SIG-M5 treated with dmso at 0.1 percent for 504 hours (cell line): ENCODE data around the gene CDC73.

Source experiments
- DNase-seq: peaks from one replicate; lab custom pipeline; 2025; ENCODE audit not compliant: unreplicated experiment; lab: John Stamatoyannopoulos, UW

Gene CDC73

DNA sequence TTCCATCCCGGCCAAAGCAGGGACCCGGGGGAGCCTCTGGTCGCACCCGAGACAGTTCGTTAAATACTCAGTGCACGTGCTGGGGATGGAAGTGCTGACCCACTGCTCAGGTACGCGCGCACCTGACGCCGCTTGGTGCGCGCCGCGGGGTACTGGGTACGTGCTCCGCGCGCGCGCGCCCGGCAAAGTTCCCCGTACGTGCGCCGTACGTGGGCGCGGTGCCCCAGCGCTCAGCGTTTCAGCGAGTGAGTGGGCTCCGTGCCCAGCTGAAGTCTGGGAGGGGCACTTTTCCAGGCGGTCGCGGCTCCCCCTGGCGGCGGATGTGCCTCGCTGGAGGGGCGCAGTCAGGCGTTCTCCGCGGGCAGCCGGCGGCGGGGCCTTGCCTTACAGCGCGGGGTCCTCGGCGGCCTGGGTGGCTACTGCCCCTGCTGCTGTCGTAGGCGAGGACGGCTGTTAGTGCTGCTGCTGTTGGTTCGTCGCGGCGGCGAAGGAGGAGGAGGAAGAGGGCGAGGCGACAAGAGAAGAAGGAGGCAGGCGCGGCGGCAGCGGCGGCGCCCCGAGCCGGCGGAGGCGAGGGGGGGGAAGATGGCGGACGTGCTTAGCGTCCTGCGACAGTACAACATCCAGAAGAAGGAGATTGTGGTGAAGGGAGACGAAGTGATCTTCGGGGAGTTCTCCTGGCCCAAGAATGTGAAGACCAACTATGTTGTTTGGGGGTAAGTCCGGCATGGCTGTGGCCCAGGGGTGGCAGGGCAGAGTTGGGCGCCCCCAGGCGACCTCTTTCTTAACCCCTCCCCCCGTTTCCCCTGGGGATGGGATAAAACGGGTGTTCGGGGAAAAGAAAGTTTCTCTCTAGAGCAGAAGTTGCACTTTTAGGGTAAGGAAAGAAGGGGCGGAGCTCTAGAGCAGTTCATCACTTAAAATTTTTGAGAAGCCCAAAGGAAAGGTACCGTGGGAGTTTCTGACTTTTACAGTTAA lies at the start of gene CDC73:
CDC73 (plus strand) TSS at position 416 of the 978 bp plus-strand sequence; CDS start at position 586, 170 bp downstream.
- DNase-seq: peak; percentile 99

- no peak for DNase-seq
Observed at GRCh38 chr1:193077991-193078390, 43.8 kb upstream of the CDC73 start.

DNA sequence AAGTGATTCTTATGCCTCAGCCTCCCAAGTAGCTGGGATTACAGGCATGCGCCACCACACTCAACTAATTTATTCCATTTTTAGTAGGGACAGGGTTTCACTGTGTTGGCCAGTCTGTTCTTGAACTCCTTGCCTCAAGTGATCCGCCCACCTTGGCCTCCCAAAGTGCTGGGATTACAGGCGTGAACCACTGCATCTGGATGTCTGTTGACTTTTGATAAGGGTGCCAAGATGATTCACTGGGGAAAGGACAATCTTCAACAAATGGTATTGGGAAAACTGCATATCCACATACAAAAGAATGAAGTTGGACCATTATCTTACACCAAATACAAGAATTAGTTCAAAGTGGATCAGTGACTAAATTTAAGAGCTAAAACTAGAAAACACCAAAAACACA lies 42.6 kb upstream of the CDC73 start:
- DNase-seq: no peak

DNA sequence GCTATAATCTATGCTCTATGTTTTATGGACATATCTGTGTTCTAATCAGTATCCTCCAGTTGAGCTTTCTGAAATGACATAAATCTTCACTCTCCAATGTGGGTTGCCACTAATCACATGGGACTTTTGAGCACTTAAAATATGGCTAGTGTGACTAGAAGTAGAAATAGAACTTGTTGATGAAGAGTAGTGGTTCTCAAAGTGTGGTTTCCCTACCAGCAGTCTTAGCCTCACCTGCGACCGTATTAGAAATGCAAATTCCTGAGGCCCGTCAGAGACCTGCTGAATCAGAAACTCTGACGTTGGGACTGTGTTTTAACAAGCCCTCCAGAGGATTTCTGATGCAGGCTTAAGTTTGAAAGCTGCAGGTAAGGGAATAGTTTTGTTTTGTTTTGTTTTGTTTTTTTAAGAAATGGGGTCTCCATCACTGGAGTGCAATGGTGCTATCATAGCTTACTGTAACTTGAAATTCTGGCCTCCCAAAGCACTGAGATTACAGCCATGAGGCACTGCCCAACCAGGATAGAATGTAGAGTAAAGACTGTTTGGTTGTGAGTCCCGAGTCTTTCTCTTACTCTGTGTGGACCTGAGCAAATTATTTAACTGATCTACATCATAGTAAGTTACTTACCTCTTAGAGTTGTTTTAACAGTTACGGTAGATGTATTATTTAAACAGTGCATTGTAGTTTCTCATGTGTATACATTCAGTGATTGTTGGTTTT lies 38.3 kb upstream of the CDC73 start:
- DNase-seq: no peak

DNA sequence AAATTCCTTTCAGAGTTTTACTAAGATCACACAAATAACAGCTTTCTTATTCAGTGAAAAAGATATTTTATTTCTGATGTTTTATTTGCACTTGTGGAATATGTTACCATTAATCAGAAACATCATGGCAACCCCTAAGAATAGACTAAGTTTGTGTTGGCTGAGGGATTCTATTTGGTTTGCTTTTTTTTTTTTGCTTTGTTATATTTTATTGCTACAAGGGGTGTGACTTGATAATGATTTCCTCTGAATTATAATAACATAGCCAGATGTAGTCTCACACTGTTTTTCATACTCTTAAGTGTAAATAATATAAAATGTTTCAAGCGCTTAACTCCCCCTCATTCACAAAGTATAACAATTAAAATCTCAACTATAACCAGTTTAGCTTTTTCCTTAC lies 36.6 kb upstream of the CDC73 start:
- DNase-seq: no peak

DNA sequence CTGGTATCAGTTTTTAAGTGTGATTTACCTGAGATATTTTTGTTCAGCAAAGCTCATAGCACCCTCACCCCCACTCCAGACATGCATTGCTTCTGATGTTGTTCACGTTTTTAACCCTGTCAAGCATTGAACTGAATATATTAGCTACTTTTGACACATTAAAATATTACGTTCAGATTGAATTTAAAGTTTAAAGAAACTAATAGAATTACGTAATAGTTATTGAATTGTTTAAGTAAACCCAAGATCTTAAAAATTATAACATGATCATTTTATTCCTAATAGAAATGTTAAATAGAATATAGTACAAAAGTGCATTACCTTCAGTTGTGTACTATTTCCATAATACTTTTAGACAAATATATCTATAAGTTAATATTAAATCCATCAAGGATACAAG lies 35.5 kb upstream of the CDC73 start:
- DNase-seq: no peak

GRCh38 chr1:193087893-193088292 lies 33.9 kb upstream of the CDC73 start:
- DNase-seq: no peak

DNA sequence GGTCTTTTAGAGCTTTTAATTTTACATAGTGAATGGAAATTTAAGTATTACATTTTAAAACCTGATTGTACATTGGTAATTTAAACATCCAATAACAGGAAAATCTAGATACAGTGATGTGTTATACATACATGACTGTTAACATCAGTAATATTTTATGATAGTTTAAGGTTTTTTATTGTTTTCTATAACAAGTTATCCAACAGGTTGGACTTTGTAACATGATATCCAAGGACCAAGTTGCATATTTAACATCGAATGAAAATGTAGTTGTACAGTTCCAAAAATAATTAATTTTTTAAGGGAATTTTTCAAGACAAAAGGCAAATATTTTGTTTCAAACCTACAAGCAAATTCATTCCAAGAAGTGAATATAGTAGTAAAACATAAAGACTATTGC lies 31.0 kb upstream of the CDC73 start:
- DNase-seq: no peak

DNA sequence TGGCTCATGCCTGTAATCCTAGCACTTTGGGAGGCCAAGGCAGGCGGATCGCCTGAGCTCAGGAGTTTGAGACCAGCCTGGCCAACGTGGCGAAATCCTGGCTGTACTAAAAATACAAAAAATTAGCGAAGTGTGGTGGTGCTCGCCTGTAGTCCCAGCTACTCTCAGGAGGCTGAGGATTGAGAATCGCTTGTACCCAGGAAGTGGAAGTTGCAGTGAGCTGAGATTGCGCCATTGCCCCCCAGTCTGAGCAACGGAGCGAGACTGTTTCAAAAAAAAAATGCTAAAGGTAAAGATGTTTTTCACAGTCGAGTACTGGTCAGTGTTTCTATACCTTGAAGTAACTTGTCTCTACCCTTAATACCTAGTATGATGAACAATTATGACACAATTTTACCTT lies 27.7 kb upstream of the CDC73 start:
- no peak for DNase-seq

- DNase-seq: no peak
Observed at GRCh38 chr1:193102662-193103061, 19.2 kb upstream of the CDC73 start.

DNA sequence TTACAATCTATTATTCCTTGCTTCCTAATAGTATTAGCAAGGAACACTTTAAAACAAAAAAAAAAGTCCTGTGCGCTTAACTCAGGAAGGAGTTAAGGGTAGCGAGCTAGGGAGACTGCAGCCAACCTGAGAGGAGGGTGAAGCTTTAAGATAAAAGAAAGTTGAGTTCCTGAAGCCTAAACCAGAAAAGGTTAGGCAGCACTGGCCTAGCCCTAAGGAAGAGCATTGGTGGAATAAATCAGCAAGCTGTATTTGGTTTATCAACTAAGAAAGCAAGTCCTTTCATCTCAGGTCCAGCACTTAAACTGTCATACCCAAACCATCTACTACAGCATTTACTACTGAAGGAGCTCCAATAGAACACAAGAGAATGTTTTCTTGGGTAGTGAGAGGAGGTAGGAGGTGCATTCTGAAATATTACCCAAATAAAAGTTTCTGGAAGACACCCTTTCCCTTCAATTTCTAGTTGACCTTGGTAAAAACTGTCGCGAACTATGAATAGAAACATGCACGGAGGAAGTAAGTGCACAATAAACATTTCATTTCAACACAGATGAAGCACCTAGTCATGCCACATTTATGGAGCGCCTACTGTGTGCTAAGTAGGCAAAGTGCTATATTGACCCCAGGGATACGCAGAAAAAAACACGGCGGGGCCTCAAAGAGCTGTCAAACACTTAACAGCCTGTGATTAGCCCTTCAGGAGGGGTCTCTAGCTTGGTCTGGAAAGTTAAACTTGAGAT lies 17.9 kb upstream of the CDC73 start:
- DNase-seq: peak; percentile 24

GRCh38 chr1:193104502-193104906 lies 17.3 kb upstream of the CDC73 start:
- DNase-seq: peak; percentile 70

GRCh38 chr1:193104907-193105820 lies 16.7 kb upstream of the CDC73 start, which contains the start of gene GLRX2:
TSS of gene GLRX2 (minus strand) at chr1:193105414. CDS start at chr1:193105382, 32 bp downstream.
- DNase-seq: peak; percentile 77

DNA sequence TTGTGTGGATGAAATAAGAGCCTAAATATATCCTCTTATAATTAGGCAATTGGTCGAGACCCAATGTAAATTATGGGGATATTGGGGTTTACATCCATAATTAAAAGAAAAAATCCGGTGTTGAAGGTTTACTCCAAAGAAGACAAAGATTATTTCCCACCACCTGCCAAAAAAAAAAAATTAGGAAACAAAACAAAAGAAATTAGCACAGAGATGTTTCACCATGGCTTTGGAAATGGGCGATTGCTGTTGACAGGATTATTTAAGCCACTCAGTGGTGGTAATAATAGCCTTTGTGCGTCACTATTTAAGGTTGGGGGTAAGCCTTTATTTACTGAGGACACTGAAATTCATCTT lies 16.0 kb upstream of the CDC73 start:
- no peak for DNase-seq

DNA sequence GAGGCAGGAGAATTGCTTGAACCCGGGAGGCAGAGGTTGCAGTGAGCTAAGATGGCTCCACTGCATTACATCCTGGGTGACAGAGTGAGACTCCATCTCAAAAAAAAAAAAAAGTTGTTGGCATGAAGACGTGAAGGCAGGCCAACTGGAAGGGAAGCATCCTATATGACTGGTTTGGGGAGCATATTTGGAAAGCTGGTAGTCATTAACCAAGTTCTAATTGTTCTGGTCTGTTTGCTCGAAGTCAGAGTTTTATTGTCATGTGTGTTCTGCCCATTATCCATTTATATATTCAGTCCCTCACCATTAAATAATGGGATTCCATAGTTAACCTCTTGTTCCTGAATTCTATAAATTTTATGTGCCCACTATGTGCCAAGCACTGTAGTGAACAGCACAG lies 13.4 kb upstream of the CDC73 start:
- DNase-seq: no peak

- DNase-seq: no peak
Observed at GRCh38 chr1:193109619-193110018, 12.2 kb upstream of the CDC73 start.

- no peak for DNase-seq
Observed at GRCh38 chr1:193110246-193110645, 11.6 kb upstream of the CDC73 start.

GRCh38 chr1:193110864-193111263 lies 11.0 kb upstream of the CDC73 start:
- DNase-seq: no peak

DNA sequence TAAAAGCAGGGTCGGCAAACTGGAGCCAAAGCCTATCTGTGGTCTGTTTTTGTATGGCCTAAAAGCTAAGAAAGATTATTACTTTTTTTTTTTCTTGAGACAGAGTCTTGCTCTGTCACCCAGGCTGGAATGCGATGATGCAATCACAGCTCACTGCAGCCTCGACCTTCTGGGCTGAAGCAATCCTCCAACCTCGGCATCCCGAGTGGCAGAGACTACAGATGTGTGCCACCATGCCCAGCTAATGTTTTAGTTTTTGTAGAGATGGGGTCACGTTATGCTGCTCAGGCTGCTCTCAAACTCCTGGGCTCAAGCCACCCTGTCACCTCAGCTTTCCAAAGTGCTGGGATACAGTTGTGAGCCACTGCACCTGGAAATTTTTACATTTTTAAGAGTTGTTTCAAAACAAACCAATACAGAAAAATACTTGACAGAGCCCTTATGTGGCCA lies 10.2 kb upstream of the CDC73 start:
- DNase-seq: peak; percentile 74
